Duodenal mucosa (tissue), 2 donors: ENCODE measurements around the gene PARP12.

Experiments used
- H3K27ac ChIP-seq: one replicate; pipeline ENCODE4 v1.7.0; 2013; ENCODE audit warnings: low read depth, low read length
- H3K27me3 ChIP-seq, 2 donors: one replicate each; pipeline ENCODE4 v1.7.0; 2013; ENCODE audit warnings: low read length in 2 of 2, control low read depth in 1 of 2; ENCODE audit not compliant: insufficient read depth in 2 of 2, control insufficient read depth in 1 of 2
- H3K36me3 ChIP-seq, 2 donors: one replicate each; pipeline ENCODE4 v1.7.0; 2013; ENCODE audit warnings: low read length in 2 of 2, control low read depth in 1 of 2; ENCODE audit not compliant: insufficient read depth in 2 of 2, control insufficient read depth in 1 of 2
- H3K4me1 ChIP-seq, 2 donors: one replicate each; pipeline ENCODE4 v1.7.0; 2013; ENCODE audit warnings: low read length in 2 of 2, control low read depth in 1 of 2; ENCODE audit not compliant: insufficient read depth in 2 of 2, control insufficient read depth in 1 of 2
- H3K4me3 ChIP-seq, 2 donors: one replicate each; pipeline ENCODE4 v1.7.0; 2013; ENCODE audit warnings: low read length in 2 of 2, low read depth in 1 of 2
- H3K9ac ChIP-seq, 2 donors: one replicate each; pipeline ENCODE4 v1.7.0; 2013; ENCODE audit warnings: low read length in 2 of 2, low read depth in 1 of 2
- H3K9me3 ChIP-seq, 2 donors: one replicate each; pipeline ENCODE4 v1.7.0; 2013; ENCODE audit warnings: low read length in 2 of 2, control low read depth in 1 of 2; ENCODE audit not compliant: control insufficient read depth in 1 of 2

The PARP12 gene

GRCh38 chr7:140079121-140079536 is 16.4 kb upstream of the PARP12 start:
- peaks cover 25 to 31% of the 10 kb centered on the region in 2 donors for H3K4me1 ChIP-seq
- H3K9ac ChIP-seq: no peak overlapping the region
- no peak overlapping the region for H3K27ac ChIP-seq
- no peaks in the 10 kb centered on the region for H3K9me3 ChIP-seq
- no peaks in the 10 kb centered on the region for H3K27me3 ChIP-seq
- no peak overlapping the region for H3K4me3 ChIP-seq
- H3K36me3 ChIP-seq: peaks cover 0 to 4% of the 10 kb centered on the region in 2 donors

- peaks cover 0 to 4% of the 10 kb centered on the region in 2 donors for H3K36me3 ChIP-seq
Measured at GRCh38 chr7:140078392-140078791, 15.6 kb upstream of the PARP12 start.

GRCh38 chr7:140074780-140075179 is 12.0 kb upstream of the PARP12 start:
- H3K27ac ChIP-seq: no peak overlapping the region
- H3K4me1 ChIP-seq: peaks cover 9 to 16% of the 10 kb centered on the region in 2 donors
- no peak overlapping the region for H3K9ac ChIP-seq
- H3K9me3 ChIP-seq: no peaks in the 10 kb centered on the region
- H3K36me3 ChIP-seq: no peaks in the 10 kb centered on the region
- H3K27me3 ChIP-seq: no peaks in the 10 kb centered on the region
- H3K4me3 ChIP-seq: no peak overlapping the region

More at GRCh38 chr7:140078392-140078791, 15.6 kb upstream of the PARP12 start:
- H3K27ac ChIP-seq: no peak overlapping the region
- H3K27me3 ChIP-seq: no peaks in the 10 kb centered on the region
- peaks cover 25 to 31% of the 10 kb centered on the region in 2 donors for H3K4me1 ChIP-seq
- H3K9ac ChIP-seq: no peak overlapping the region
- no peak overlapping the region for H3K4me3 ChIP-seq
- H3K9me3 ChIP-seq: no peaks in the 10 kb centered on the region

- Histone ChIP-seq H3K36me3 (no peaks in the 10 kb centered on the region), H3K4me3 (no peak overlapping the region)
Measured at GRCh38 chr7:140070546-140070945, 7.8 kb upstream of the PARP12 start.

GRCh38 chr7:140069298-140069949 is 6.7 kb upstream of the PARP12 start:
- no peak overlapping the region for H3K4me3 ChIP-seq
- no peak overlapping the region for H3K27ac ChIP-seq
- no peaks in the 10 kb centered on the region for H3K4me1 ChIP-seq
- no peak overlapping the region for H3K9ac ChIP-seq
- H3K27me3 ChIP-seq: no peaks in the 10 kb centered on the region
- peaks cover 5 to 6% of the 10 kb centered on the region in 2 donors for H3K9me3 ChIP-seq
- no peaks in the 10 kb centered on the region for H3K36me3 ChIP-seq

More at GRCh38 chr7:140070546-140070945, 7.8 kb upstream of the PARP12 start:
- peaks cover 5 to 6% of the 10 kb centered on the region in 2 donors for H3K9me3 ChIP-seq
- H3K27ac ChIP-seq: no peak overlapping the region
- no peaks in the 10 kb centered on the region for H3K4me1 ChIP-seq
- H3K27me3 ChIP-seq: no peaks in the 10 kb centered on the region
- H3K9ac ChIP-seq: no peak overlapping the region

- Histone ChIP-seq H3K36me3 (no peaks in the 10 kb centered on the region), H3K4me1 (peaks cover 0 to 7% of the 10 kb centered on the region in 2 donors), H3K27me3 (no peaks in the 10 kb centered on the region), H3K27ac (no peak overlapping the region), H3K4me3 (no peak overlapping the region), H3K9ac (no peak overlapping the region), H3K9me3 (peaks cover 5 to 6% of the 10 kb centered on the region in 2 donors)
Measured at GRCh38 chr7:140068033-140068432, 5.3 kb upstream of the PARP12 start.

GRCh38 chr7:140067052-140067451 is 4.3 kb upstream of the PARP12 start:
- peaks cover 0 to 7% of the 10 kb centered on the region in 2 donors for H3K4me1 ChIP-seq
- no peak overlapping the region for H3K4me3 ChIP-seq
- H3K36me3 ChIP-seq: no peaks in the 10 kb centered on the region
- no peak overlapping the region for H3K27ac ChIP-seq
- no peaks in the 10 kb centered on the region for H3K27me3 ChIP-seq
- peaks cover 5 to 6% of the 10 kb centered on the region in 2 donors for H3K9me3 ChIP-seq
- H3K9ac ChIP-seq: no peak overlapping the region

GRCh38 chr7:140062118-140062527 is 628 bp downstream of the PARP12 start:
- H3K27me3 ChIP-seq: no peaks in the 10 kb centered on the region
- H3K27ac ChIP-seq: peak overlapping the region; percentile 93
- peaks cover 4 to 6% of the 10 kb centered on the region in 2 donors for H3K36me3 ChIP-seq
- H3K9me3 ChIP-seq: peaks cover 2 to 5% of the 10 kb centered on the region in 2 donors
- H3K9ac ChIP-seq: peak overlapping the region; percentile 84 to 90
- H3K4me3 ChIP-seq: peak overlapping the region; percentile 83 to 84
- peaks cover 34 to 40% of the 10 kb centered on the region in 2 donors for H3K4me1 ChIP-seq

DNA sequence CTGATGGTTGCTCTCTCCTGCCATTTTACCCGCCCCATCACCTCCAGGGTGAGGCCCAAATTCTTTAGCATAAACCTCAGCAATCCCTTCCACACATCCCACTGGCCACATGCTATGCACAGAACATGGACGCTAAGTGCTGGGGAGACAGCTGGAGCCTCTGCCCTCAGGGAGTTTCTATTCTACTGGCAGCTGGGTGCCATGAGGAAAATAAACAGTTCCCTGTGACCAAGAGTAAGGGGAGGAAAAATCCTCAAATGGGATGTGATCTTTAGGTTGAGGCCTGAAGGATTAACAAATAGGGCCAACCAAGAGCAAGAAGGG is 1.2 kb downstream of the PARP12 start:
- Histone ChIP-seq H3K36me3 (peaks cover 9 to 12% of the 10 kb centered on the region in 2 donors), H3K27ac (no peak overlapping the region), H3K4me1 (peaks cover 34 to 40% of the 10 kb centered on the region in 2 donors), H3K27me3 (no peaks in the 10 kb centered on the region), H3K4me3 (peak overlapping the region; percentile 83 to 84), H3K9me3 (peaks cover 0 to 2% of the 10 kb centered on the region in 2 donors), H3K9ac (peak overlapping the region; percentile 84 to 90)

DNA sequence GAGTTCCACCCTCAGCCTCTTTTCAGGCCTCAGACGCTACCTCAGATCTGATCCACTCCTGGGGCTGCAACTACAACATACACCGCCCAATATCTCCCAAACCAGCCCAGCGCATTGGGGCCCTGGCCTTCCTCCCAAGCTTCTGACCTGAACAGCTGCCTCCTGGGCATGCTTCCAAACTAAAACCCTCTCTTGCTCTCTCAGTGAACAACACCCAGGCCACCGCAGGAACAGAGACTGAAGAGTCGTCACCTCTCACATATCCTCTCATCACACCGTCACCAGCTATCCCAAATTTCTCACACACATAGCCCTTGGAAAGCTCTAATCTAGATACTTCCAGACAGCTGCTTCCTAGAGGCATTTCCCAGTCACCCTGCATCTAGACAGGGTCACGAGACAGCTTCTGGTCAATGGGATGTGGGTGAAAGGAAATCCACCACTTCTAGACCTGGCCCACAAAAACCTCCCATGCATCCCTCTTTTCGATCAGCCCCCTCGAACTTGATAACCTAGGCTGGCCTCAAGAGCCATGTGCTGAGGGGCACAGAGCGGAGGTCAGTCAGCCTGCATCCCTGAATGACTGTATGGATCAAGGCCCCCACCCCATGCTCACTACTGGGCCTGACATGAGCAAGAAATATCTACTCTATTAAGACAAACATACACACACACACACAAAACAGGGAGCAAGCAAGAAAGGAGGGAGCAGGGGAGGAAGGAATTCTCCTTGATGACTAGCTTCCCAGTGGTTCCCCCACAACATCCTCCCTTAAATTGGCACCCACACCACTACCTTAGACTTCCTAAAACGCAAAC is 1.8 kb downstream of the PARP12 start:
- Histone ChIP-seq H3K9me3 (no peaks in the 10 kb centered on the region), H3K9ac (peak overlapping the region; percentile 84 to 90), H3K4me1 (peaks cover 34 to 40% of the 10 kb centered on the region in 2 donors), H3K36me3 (peaks cover 15 to 17% of the 10 kb centered on the region in 2 donors), H3K27me3 (no peaks in the 10 kb centered on the region), H3K4me3 (peak overlapping the region; percentile 83 to 84), H3K27ac (no peak overlapping the region)
